HG03354 (cell line): ENCODE data around the gene TGFBR3.

Experiments
- ATAC-seq: cut with Tn5 transposase; IDR thresholded peaks from one replicate; pipeline ENCODE4 v1.9.1; 2021; ENCODE audit warnings: mild to moderate bottlenecking; ENCODE audit not compliant: unreplicated experiment, poor library complexity, severe bottlenecking

TGFBR3 gene

DNA sequence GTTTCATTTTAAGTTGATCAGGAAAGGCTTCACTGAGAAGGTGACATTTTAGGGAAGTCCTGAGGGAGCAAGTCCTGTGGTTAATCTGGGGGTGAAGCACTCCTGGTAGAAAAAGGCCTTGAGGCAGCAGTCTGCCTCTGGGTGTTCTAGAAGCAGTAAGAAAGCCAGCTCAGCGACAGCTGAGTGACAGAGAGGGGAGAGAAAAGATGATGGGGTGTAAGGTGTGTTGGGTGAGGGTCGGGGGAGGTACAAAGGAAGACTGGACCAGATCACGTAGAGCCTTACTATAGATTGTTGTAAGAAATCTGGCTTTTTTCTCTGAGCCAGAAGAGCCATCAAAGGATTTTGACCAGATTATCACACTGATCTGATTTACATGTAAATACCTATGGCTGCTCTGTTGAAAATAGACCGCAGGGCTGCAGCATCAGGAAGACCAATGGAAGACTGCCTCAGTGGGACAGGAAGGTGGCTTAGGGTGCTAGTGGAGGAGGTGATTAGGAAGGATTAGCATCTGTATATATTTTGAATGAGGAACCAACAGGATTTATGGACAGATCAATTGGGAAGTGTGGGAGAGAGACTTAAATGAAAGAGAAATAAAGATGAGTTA is 254.1 kb downstream of the TGFBR3 start:
- no peak for ATAC-seq

GRCh38 chr1:91630803-91631202 is 255.1 kb downstream of the TGFBR3 start:
- no peak for ATAC-seq
